Hematopoietic multipotent progenitor cell (in vitro differentiated cells): ENCODE results near the gene CCDC196. TPM values are rescaled to one million over a fixed set of nuclear protein-coding genes. Genes with fewer than 3 reads are reported as not detected.

Experiments used
- DNase-seq, 3 donors: peaks; one replicate each; pipeline ENCODE4 v3.0.0-alpha.2; 2011 to 2015; ENCODE audit warnings: low read depth in 2 of 3, low spot score in 2 of 3
- total RNA-seq: library from RNA; depleted of rRNA; stranded (reverse); fragments of >200 nt; gene quantifications from one replicate; pipeline ENCODE4 v1.2.3, GENCODE V29; 2012

CCDC196 gene, protein sequence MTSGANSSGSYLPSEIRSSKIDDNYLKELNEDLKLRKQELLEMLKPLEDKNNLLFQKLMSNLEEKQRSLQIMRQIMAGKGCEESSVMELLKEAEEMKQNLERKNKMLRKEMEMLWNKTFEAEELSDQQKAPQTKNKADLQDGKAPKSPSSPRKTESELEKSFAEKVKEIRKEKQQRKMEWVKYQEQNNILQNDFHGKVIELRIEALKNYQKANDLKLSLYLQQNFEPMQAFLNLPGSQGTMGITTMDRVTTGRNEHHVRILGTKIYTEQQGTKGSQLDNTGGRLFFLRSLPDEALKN
- total RNA-seq = not detected

DNA sequence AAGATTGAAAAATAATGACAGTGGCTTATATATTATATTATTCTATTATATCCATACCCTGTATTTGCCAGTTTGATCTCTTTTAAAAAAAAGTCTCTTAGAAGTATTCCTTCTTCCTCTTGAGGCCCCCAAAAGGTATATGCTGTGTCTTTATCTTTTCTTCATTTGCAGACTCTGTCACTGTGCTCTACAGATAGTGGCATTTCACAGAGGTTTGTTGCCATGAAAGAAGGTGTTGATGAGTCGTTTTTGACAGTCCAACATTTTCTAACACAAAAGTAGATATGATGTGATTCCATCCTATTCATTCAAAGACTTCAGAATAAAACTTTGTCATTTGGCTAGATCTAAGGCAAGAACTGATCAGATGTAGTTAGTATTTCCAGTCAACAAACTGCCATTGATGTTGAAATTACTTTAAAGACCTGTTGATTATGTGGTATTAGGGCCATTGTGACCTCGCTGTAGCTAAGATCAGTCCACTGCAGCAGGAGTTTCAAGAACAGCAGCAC, at the start of gene CCDC196:
TSS of gene CCDC196 (plus strand) at position 462 of the 512 bp plus-strand sequence. CDS start 132 bp downstream, outside the sequence.
- DNase-seq = no peak

DNA sequence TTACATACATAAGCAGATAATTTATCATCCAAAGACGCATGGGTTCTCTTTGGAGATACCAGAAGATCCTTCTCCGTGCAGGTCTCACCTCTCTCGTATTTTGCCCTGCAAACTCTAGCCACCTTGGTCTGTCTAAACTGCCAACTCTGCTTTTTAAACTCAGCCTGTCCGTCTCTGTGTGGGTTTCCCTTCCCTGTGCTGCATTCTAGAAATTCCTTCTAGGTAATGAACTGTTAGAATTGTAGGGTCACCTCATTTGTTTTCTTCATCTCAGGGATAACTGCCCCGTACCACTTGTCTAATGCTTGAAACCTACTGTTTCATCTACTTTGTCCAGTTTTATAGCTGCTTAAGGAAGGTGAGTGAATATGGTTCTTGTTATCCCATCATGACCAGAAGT, 45.4 kb upstream of the CCDC196 start:
- no peak for DNase-seq

DNA sequence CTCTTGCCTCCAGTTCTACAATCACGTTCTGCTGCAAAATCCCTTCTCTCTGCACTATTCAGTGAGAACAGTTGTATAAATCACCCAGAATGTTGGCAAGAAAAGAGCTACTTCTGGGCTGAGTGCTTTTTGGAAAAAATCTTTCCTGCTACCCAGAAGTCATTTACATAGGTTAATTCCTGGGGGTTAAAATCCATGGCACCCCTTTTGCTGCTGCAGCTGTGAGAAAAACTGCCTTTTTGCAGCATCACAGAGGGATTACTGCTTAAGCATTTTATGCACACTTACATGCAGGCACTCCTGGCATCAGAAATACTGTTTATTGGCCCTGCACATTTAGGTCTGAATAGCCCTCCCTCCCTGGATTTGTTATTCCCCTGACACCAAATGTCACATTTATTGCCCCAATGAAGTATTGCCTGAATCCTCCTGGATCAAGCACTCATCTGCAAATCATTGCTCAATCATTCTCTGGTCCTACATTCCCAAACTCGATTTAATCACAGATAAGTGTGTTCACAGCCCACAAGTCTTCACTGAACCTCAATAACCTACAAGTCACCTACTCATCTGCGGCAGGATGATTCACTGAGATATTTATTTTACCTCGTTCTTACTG, 43.1 kb upstream of the CCDC196 start:
- DNase-seq = no peak

DNA sequence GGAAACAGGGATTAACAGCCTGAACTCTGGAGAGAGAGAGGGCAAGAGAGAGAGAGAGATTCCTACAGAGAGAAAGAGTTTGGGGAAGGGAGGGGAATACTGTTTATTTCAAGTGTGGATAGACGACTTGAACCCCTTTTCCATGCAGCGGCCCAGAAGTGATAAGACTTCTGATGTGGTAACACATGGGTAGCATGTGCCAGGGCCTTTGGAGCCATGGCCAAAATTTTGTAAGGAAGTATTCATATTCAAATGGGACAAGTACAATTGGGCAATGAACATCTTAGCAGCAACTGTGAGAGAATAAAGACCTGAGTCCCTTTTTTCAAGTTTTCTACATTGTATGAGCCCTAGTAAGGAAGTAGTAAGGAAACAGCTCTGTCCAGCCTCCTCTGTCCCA, 42.4 kb upstream of the CCDC196 start:
- no peak for DNase-seq

DNA sequence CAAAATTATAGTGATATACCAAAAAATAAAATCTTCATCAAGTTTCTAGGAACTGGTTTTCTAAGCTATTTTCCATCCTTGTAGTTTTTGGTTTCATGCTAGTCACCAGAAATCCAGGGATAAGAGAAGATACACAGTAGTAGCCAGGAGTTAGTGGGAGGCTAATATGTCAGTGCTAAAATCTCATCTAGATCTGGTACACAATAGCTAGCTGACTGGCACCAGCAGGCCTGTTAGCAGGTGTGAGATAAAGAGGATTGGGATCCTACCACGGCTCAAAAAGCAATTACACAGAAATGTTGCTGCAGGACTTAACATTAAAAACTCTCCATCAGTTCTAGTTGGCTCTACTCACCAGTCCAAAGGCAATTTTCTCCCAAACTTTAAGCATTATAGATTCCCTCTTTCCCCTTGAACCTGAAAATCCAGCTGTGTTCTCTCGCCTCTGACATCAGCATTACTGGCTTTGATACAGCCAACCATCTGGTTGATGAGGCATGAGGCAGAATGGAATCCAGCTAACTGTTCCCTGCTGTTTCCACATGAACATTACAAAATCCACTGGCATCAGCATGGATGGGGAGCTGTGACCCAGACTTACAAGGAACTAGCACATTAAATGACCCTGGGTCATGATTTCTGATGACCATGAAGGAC, 41.8 kb upstream of the CCDC196 start:
- no peak for DNase-seq

DNA sequence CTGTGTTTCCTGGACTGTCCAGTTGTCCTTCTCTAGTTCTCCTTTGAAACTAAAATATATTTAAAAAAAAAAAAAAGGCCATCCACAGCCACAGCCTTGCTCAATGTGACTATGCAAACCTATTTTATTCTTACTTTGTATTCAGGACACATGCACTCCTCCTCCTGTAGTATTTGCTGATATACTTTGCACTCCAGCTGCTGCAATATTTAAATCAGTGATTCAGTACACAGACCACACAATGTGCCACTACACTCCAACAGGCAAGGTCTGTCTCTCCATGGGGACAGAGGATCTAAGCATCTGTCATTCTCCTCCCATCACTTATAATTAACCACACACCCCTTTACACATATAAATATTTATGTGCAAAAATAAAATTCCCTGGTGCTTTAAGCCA, 40.2 kb upstream of the CCDC196 start:
- DNase-seq = no peak

DNA sequence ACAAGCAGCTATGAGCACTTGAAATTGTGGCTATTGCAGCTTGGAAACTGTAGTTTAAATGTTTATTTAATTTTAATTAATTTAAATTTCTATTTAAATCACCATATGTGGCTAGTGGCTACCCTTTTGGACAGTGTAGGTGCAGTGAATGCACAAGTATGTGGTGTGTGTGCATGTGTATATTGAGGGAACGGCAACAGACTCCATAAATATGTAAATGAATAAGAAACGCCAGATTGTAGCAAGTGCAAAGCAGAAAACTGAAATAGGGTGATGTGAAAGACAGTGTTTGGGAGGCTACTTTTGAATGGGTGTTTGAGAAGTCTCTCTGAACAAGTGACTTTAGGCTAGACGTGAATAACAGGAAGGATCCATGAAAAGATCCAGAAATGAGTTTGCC, 32.7 kb upstream of the CCDC196 start:
- DNase-seq = no peak

DNA sequence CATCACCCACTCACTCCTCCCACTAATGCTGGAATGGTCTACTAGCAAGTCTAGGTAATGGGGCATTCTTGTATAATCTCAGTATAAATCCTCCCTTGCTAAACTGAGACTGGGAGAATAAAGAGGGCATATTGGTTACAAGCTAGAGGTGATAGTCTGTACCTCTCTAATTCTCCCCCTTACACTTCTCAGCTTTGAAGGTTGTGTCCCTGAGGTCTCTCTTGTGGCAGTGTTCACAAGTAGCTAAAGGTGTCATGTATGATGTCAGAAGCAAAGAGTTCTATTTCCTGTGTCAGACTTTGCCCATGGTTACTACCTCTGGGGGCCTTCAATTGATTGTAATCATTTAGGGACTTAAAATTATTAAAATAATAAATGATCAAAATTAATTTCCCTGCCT, 26.6 kb upstream of the CCDC196 start:
- DNase-seq = no peak

DNA sequence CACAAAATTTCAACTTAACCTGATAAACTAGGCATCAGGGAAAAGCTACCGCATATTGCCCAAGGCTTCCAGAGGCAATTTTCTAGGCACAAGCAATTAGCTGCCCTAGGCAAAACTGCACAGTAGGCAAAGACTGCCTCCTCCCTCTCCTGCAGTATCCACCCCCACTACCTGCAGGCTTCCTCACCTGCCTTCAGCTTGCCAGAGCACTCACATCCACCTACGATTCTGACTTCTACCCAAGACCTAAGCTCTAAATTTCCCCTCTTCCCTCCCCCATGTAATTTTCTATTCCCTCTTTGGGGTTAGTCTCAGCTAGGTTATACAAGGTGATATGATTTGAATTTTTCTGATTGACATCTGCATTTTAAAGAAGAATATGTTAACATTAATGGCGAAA, 21.9 kb upstream of the CCDC196 start:
- DNase-seq = no peak

DNA sequence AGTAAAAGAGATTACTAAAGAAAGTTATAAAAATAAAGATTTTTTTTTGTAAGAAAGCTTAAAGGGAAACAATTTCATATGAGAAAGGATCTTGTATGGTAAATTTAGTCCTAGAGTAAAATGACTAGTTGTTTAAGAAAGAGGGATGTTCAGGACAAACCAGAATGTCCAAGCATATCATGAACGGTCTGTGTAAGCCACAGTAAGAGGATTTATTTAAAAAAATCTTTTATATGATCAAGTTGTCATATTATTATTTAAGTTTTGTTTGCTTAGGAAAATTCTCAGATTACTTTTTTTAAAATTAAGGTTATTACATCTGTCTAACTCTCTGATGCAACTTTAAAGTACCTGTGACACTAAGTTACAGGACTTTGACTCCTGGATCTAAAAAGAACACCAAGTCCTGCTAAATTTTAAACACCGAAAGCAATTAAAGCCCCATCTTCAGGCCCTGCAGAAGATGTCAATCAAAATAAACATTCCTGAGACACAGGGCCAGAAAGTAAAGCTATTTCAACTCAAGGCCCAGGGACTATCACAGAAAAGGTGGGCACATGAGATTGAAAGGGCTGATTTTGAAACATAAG, 17.3 kb upstream of the CCDC196 start:
- no peak for DNase-seq

DNA sequence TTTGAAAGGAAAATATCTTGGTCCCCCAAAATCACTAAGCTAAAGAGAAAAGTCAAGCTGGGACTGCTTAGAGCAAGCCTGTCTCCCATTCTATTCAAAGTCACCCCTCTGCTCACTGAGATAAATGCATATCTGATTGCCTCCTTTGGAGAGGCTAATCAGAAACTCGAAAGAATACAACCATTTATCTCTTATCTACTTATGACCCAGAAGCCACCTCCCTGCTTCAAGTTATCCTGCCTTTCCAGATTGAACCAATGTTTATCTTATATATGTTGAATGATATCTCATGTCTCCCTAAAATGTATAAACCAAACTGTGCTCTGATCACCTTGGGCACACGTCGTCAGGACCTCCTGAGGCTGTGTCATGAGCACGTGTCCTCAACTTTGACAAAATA, 14.6 kb upstream of the CCDC196 start:
- DNase-seq = no peak

DNA sequence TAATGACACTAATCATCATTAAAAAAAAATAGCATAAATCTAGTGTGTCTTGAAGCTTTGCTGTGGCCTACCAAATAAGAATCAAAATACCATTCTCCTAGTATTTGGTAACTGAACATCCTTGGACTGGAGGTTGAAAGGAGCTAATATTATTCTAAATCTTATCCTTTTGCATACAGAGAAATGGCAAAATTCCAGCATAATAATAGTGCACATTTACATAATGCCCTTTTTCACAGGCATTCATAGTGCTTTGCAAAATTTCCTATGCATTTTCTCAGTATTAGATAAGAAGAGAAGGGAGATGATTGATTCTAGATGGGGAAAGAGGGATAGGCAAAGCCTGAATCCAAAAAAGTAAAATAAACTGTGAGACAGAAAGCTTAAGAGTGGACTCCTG, 13.9 kb upstream of the CCDC196 start:
- DNase-seq = no peak

DNA sequence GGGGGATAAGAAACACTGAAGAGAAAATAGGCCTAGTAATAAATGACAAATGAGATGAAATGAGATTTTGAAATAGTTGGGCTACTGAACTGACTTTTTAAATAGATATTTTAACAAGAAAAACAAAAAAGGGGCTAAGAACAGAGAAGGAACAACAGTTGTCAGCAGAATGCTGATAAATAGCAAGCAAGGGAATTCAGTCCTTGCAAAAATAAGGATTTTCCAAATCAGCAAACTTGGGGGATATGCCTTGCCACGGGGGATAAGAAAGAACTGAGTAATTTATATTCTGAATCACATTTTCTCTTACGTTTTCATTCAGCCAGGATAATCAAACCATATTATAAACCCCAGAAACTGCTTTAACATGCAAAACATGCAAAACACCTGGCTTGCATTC, 12.9 kb upstream of the CCDC196 start:
- no peak for DNase-seq

DNA sequence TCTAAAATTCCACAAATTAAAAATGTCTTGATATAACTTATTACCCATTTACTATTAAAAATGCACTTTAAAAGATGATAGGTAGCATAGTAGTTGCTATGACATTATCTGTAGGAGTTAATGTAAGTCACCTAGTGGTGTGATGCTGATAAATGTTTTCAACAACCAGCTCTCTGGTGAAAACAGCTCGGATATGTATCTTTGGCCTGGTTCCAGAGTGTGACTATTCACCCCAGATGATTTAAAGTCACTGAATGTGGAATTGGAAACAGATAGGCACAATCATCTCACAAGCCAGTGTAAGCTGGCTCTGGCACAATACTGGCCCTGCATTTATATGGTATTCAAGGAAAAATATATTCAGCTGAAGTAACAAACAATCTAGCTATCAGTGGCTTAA, 9.2 kb upstream of the CCDC196 start:
- peak in 2 of 3 donors; percentile 24 to 66 for DNase-seq

DNA sequence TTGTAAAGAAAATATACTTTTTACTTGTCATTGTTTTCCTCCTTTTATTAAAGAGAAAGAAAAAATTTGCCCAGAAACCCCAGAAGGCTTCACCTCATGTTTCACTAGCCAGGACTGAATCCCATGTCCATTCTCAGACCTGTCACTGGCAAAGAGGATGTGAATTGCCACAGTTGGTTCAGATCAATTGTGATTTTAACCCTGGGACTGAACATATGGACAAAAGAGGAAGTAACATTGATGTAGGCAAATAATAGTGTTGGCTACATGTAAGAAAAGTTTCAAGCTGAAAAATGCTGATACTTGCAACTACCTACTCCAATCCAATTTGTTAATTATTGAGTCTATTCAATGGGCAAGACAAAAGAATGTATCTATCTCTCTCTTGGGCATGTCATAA, 8.6 kb upstream of the CCDC196 start:
- DNase-seq = peak in 1 of 3 donors; percentile 52

DNA sequence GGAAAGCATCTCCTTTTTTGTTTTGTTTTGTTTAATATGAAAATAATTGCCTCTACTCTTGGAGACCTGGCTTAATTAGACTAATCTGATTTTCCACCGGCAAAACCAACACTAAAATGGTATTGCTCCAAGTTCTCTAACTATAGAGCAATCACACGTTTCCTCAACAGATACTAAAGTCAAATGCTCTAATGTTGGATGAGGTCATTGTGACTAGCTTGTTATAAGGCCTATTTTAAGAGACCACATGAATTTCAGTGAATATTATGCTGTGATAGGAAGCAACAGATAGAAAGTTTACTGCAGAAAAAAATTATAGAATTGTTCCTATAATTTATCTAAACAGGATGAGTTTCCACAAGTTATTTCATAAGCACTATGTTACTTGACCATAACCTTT, 3.3 kb upstream of the CCDC196 start:
- no peak for DNase-seq

DNA sequence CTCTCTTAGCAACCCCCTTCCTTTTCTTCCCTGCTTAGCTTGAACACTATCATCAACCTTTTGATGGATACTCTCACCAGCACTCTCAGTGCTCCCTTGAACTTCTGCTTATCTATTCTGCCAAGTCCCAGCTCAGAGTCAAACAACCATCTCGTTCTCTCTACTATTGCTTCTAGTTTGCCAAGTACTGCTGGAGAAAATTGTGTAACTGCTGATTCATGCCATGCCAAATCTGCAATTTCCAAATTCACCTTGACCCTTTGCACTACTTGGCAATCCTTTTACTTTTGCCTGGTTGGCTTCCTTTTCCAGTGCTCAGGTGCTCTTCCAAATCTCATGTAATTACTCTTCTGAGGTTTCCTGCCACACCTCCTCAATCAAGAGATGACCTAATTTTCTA, 2.8 kb upstream of the CCDC196 start:
- DNase-seq = no peak

DNA sequence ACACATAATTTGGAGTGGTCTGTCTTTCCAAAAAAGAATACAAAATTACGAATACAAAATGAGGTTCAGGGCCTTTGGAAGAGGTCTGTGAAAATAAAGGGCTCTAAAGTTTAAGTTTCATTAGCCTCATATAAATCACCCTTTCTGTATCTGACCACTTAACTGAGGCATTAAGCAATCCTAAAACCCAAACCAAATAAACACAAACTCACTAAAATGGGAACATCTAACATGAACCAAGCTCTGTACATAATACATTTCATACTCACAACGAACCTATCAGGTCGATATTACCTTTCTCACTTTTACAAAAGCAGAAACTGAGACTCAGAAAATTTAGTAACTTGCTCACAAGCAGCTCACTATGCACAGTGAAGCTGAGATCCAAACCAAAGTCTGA, 1.1 kb upstream of the CCDC196 start:
- DNase-seq = no peak

DNA sequence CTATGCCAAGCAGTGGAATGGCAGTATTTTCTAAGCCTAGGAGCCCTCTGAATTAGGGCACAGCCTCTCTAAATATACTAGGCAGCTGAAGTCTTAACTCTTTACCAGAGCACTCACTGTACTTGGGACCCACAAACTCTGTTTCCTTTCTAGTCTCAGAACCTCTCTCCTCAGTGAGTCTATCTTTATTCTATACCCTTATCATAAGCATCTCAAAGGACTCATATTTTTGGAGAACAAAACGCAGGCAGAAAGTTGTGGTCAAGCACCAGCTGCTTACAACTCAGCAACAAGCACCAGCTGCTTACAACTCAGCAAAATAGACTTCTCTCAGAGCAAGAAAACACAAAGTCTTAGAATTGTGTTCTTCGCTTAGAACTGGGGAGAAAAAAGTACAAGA, 993 bp downstream of the CCDC196 start:
- peak in 1 of 3 donors; percentile 41 for DNase-seq

DNA sequence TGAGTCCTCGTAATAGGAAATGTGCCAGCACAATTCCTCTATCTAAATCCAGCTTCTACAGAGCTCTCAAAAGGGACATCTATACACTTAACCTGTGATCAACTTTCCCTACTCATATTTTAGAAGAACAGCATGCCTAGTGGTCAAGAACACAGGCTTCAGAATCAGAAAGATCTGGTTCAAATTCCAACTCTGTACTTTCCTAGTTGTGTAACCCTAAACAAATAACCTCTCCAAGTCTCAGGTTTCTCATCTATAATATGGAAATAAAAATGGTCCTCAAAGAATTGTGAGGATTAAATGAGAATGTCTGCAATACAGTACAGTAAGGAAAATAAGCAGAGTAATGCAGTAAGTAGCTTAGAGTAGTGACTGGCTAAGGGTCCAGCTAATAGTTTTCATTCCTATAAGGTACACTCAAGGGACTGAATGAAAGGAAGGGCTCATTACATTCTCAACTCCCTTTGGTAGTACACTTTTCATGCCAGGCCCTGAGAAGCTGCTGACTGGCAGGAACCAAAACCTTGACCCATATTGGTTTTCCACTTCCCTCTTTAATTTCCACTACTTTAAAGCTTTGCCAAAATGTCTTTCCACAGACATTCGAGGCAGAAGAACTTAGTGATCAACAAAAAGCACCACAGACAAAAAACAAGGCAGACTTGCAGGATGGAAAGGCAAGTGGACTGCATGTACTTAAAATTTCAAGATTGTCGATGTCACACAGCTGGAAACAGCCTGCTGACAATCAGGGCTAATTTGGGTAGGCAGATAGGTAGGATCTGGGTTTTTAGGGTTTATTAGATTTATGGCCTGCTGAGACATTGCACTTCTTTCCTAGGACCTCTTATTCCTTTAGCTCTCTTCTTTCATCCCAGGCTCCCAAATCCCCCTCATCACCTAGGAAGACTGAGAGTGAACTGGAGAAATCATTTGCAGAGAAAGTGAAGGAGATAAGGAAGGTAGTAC, 4.3 kb downstream of the CCDC196 start:
- DNase-seq = no peak
